MCF 10A (cell line): ENCODE data around the gene KRTAP1-5. TPM values are rescaled to one million over a fixed set of nuclear protein-coding genes. Genes with fewer than 3 reads are reported as not detected.

Experiments used
- BruUV-seq: library from RNA; stranded (reverse); fragments of 400-500 nt; replicated peaks from 2 replicates; lab custom pipeline; 2021; lab: Mats Ljungman, UMichigan
- CTCF ChIA-PET: fragments of 300-600 bp; sonication (Branson Sonifier 250); formaldehyde crosslinking; extraction: SDS; loops from one replicate; lab custom pipeline; 2021; ENCODE audit warnings: antibody characterized with exemption, inconsistent platforms; lab: Yijun Ruan, JAX
- POLR2A ChIA-PET: fragments of 300-600, 350-650 bp; sonication (Branson Sonifier 250); formaldehyde crosslinking; extraction: SDS; loops from one replicate; lab custom pipeline; 2020; ENCODE audit warnings: antibody characterized with exemption, inconsistent platforms; lab: Yijun Ruan, JAX
- DNase-seq: peaks from one replicate; pipeline ENCODE4 v3.0.0-alpha.2; 2018; ENCODE audit not compliant: unreplicated experiment
- H3K27ac Mint-ChIP-seq: one replicate; pipeline ENCODE4 v1.8.0; 2022; ENCODE audit warnings: mild to moderate bottlenecking, low read depth, mixed read lengths; ENCODE audit not compliant: unreplicated experiment
- H3K27me3 Mint-ChIP-seq: one replicate; pipeline ENCODE4 v1.8.0; 2022; ENCODE audit warnings: mixed read lengths; ENCODE audit not compliant: insufficient read depth, unreplicated experiment
- H3K36me3 Mint-ChIP-seq: one replicate; pipeline ENCODE4 v1.8.0; 2022; ENCODE audit warnings: mild to moderate bottlenecking, moderate library complexity, mixed read lengths; ENCODE audit not compliant: insufficient read depth, unreplicated experiment
- H3K4me1 Mint-ChIP-seq: one replicate; pipeline ENCODE4 v1.8.0; 2022; ENCODE audit warnings: mixed read lengths; ENCODE audit not compliant: insufficient read depth, unreplicated experiment
- H3K4me3 Mint-ChIP-seq: one replicate; pipeline ENCODE4 v1.8.0; 2022; ENCODE audit warnings: mild to moderate bottlenecking, moderate library complexity, mixed read lengths; ENCODE audit not compliant: unreplicated experiment
- H3K9me3 Mint-ChIP-seq: one replicate; pipeline ENCODE4 v1.8.0; 2022; ENCODE audit warnings: mixed read lengths; ENCODE audit not compliant: unreplicated experiment
- CTCF ChIP-seq: fragments of 200-600 bp; IDR thresholded peaks from one replicate; pipeline ENCODE4 v1.8.0; 2022; ENCODE audit warnings: antibody characterized with exemption, mild to moderate bottlenecking; ENCODE audit not compliant: unreplicated experiment
- intact Hi-C: fragments of 100-400 bp; cut with micrococcal nuclease; formaldehyde crosslinking; loops from 2 replicates; pipeline ENCODE4 v1.14.1; 2022
- total RNA-seq: library from RNA; stranded (reverse); gene quantifications from 2 replicates; pipeline ENCODE4 v1.2.3, GENCODE V29; 2022

The KRTAP1-5 gene
- total RNA-seq, 1 experiment from 2014 or later = not detected

- no TSS peak for BruUV-seq
- no peak within 1 kb of the TSS for H3K27ac Mint-ChIP-seq
- no peak within 1 kb of the TSS for H3K4me3 Mint-ChIP-seq
- H3K9me3 Mint-ChIP-seq = no peaks in the 10 kb centered on the region
- POLR2A ChIA-PET = interaction anchor here (0.5 to 1.5 kb wide), 2 partner anchors 9 to 1252 kb away, joined by 3 to 4 read pairs; no protein-coding TSS in a partner anchor
- no peaks in the 10 kb centered on the region for H3K27me3 Mint-ChIP-seq
- no peak for DNase-seq
- H3K36me3 Mint-ChIP-seq = no peaks in the 10 kb centered on the region
- H3K4me1 Mint-ChIP-seq = no peaks in the 10 kb centered on the region
- TF ChIP-seq CTCF = no peak
- CTCF ChIA-PET = interaction anchor here (1.1 to 1.2 kb wide), 2 partner anchors 293 to 519 kb away, joined by 3 read pairs; no protein-coding TSS in a partner anchor
- intact Hi-C loops = no loop called here
These were observed 2.7 kb upstream of the KRTAP1-5 start, which contains the start of gene KRTAP1-4 for GRCh38 chr17:41029633-41030245. Gene KRTAP1-4 (minus strand): TSS chr17:41030195. CDS start chr17:41030078, 117 bp downstream.

GRCh38 chr17:41024697-41025096 is 2.3 kb downstream of the KRTAP1-5 start:
- no peaks in the 10 kb centered on the region for H3K9me3 Mint-ChIP-seq
- no peak for DNase-seq
- H3K36me3 Mint-ChIP-seq = no peaks in the 10 kb centered on the region
- CTCF ChIA-PET = no interaction called here
- no peak overlapping the region for H3K27ac Mint-ChIP-seq
- no peaks in the 10 kb centered on the region for H3K4me1 Mint-ChIP-seq
- intact Hi-C loops = no loop called here
- POLR2A ChIA-PET = no interaction called here
- no peaks in the 10 kb centered on the region for H3K27me3 Mint-ChIP-seq
- no TSS peak for BruUV-seq
- no peak for TF ChIP-seq CTCF
- no peak overlapping the region for H3K4me3 Mint-ChIP-seq

GRCh38 chr17:41020336-41020735 is 6.7 kb downstream of the KRTAP1-5 start:
- intact Hi-C loops = no loop called here
- DNase-seq = no peak
- CTCF ChIA-PET = no interaction called here
- H3K4me3 Mint-ChIP-seq = no peak overlapping the region
- H3K9me3 Mint-ChIP-seq = no peaks in the 10 kb centered on the region
- TF ChIP-seq CTCF = no peak
- no peaks in the 10 kb centered on the region for H3K4me1 Mint-ChIP-seq
- H3K36me3 Mint-ChIP-seq = no peaks in the 10 kb centered on the region
- POLR2A ChIA-PET = no interaction called here
- no TSS peak for BruUV-seq
- H3K27ac Mint-ChIP-seq = no peak overlapping the region
- no peaks in the 10 kb centered on the region for H3K27me3 Mint-ChIP-seq

GRCh38 chr17:41019415-41019814 is 7.6 kb downstream of the KRTAP1-5 start:
- ChIA-PET CTCF (interaction anchor here (0.6 to 0.8 kb wide), 2 partner anchors 113 to 203 kb away, joined by 3 read pairs; no protein-coding TSS in a partner anchor), POLR2A (no interaction called here)
- no peaks in the 10 kb centered on the region for H3K36me3 Mint-ChIP-seq
- H3K9me3 Mint-ChIP-seq = no peaks in the 10 kb centered on the region
- no peak overlapping the region for H3K27ac Mint-ChIP-seq
- no peaks in the 10 kb centered on the region for H3K4me1 Mint-ChIP-seq
- no peaks in the 10 kb centered on the region for H3K27me3 Mint-ChIP-seq
- intact Hi-C loops = no loop called here
- DNase-seq = no peak
- no TSS peak for BruUV-seq
- H3K4me3 Mint-ChIP-seq = no peak overlapping the region
- TF ChIP-seq CTCF = no peak
